Ovary (tissue), 3 donors: ENCODE measurements around the gene ESRRG.

Experiments
- POLR2A ChIP-seq: fragments of 450-650 bp; IDR thresholded peaks from one replicate; pipeline ENCODE4 v1.6.1; 2017; ENCODE audit warnings: antibody characterized with exemption, mild to moderate bottlenecking, moderate library complexity
- TF ChIP-seq, protein P1 (sequence below), 3 donors: fragments of 450-650 bp in 2 of 3; fragments of 200-600 bp in 1 of 3; IDR thresholded peaks; one replicate each; pipeline versions ENCODE4 v1.5.1 to v1.8.0; 2016 to 2022; ENCODE audit warnings: antibody characterized with exemption in 3 of 3, mild to moderate bottlenecking in 1 of 3
- donor health status: DM: no; HTN: no; CAD: no.

GRCh38 chr1:216598448-216598847 lies 124.8 kb downstream of the ESRRG start:
- TF ChIP-seq, protein P1, sequence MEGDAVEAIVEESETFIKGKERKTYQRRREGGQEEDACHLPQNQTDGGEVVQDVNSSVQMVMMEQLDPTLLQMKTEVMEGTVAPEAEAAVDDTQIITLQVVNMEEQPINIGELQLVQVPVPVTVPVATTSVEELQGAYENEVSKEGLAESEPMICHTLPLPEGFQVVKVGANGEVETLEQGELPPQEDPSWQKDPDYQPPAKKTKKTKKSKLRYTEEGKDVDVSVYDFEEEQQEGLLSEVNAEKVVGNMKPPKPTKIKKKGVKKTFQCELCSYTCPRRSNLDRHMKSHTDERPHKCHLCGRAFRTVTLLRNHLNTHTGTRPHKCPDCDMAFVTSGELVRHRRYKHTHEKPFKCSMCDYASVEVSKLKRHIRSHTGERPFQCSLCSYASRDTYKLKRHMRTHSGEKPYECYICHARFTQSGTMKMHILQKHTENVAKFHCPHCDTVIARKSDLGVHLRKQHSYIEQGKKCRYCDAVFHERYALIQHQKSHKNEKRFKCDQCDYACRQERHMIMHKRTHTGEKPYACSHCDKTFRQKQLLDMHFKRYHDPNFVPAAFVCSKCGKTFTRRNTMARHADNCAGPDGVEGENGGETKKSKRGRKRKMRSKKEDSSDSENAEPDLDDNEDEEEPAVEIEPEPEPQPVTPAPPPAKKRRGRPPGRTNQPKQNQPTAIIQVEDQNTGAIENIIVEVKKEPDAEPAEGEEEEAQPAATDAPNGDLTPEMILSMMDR (IDR thresholded peaks at IDR 0.05), result no peak
- TF ChIP-seq POLR2A, result no peak
